Measurements from ENCODE around the gene SNAI1.

DNA sequence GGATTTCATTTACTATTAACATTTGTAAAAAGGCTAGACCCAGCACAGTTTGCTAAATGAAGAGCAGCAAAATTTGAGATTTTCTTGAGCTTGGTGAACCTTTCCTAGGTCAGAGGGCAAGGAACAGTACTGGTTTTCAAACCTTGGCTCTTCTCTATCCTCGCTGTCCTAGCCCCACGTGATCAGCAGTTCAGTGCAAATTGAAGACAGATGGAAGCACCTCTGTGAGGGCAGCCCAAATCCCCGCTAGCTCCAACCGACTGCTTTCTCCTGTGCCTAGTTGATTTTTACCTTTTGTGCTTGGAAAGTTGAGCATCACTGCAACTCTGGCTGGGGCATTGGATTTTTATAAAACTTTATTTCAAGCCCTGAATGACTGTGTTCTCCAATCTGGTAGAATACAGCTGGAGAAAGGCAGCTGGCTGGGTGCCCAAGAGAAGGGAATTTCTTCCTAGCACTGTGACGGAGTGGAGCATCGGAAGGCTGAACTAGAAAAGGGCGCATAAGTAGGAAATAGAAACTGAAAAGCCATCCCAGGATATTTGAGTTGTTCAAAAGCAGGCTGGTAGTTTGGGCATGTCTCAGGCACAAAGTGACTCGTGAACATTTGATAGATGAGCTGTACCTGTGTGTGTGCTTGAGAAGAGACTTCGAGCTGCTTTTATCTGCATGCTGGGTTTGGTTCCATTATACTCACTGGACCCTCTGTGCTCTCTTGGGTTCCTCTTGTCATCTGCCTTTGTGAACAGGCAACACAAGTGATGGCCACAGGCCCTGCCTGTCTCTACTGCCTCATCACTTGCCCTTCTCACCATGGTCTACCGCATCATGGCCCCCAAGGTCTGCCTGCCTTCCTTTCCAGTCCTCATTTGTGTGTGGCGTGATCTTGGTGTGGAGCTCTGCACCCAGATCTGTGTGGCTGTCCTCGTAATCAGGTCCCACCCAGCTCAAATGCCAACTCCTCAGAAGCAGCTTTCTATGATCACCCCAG is 44.3 kb upstream of the SNAI1 start:
- TF ChIP-seq, protein P1, sequence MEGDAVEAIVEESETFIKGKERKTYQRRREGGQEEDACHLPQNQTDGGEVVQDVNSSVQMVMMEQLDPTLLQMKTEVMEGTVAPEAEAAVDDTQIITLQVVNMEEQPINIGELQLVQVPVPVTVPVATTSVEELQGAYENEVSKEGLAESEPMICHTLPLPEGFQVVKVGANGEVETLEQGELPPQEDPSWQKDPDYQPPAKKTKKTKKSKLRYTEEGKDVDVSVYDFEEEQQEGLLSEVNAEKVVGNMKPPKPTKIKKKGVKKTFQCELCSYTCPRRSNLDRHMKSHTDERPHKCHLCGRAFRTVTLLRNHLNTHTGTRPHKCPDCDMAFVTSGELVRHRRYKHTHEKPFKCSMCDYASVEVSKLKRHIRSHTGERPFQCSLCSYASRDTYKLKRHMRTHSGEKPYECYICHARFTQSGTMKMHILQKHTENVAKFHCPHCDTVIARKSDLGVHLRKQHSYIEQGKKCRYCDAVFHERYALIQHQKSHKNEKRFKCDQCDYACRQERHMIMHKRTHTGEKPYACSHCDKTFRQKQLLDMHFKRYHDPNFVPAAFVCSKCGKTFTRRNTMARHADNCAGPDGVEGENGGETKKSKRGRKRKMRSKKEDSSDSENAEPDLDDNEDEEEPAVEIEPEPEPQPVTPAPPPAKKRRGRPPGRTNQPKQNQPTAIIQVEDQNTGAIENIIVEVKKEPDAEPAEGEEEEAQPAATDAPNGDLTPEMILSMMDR (IDR thresholded peaks at IDR 0.05) = no peak
- no peak for TF ChIP-seq POLR2AphosphoS5 (IDR thresholded peaks at IDR 0.05)
- no peak for TF ChIP-seq POLR2A (IDR thresholded peaks at IDR 0.05)

Measured in breast epithelium (tissue), 3 donors.